ENCODE results near the gene ATOH7. TPM values are rescaled to one million over a fixed set of nuclear protein-coding genes. Genes with fewer than 3 reads are reported as not detected.

ATOH7 gene
- total RNA-seq, 4 donors from 2014 or later, result not detected

- no peak for TF ChIP-seq EP300 (IDR thresholded peaks at IDR 0.05)
- intact Hi-C loops (cut with DNase I), result no loop called here
- Histone ChIP-seq H3K27me3 (no peaks in the 10 kb centered on the region), H3K9me3 (no peaks in the 10 kb centered on the region), H3K4me1 (no peaks in the 10 kb centered on the region), H3K36me3 (no peaks in the 10 kb centered on the region), H3K27ac (replicated peaks in 1 of 4) (no peak overlapping the region), H3K4me3 (no peak overlapping the region)
- DNase-seq (ENCODE audit: extremely low spot score), result peak; percentile 91
- WGBS, result 89% methylated on average over 6 of the region's 6 CpGs
These were observed 6.5 kb upstream of the ATOH7 start for GRCh38 chr10:68238371-68238770.

GRCh38 chr10:68237173-68237572 lies 5.3 kb upstream of the ATOH7 start:
- Histone ChIP-seq H3K4me3 (no peak overlapping the region), H3K27me3 (no peaks in the 10 kb centered on the region), H3K27ac (replicated peaks in 1 of 4) (no peak overlapping the region), H3K9me3 (no peaks in the 10 kb centered on the region), H3K36me3 (no peaks in the 10 kb centered on the region), H3K4me1 (peaks cover 0 to under 1% (median under 1%) of the 10 kb centered on the region in 4 donors)
- WGBS, result 96% methylated on average over 3 of the region's 3 CpGs
- no peak for DNase-seq (ENCODE audit: extremely low spot score)
- intact Hi-C loops (cut with DNase I), result no loop called here
- TF ChIP-seq EP300 (IDR thresholded peaks at IDR 0.05) (no peak), CTCF (IDR thresholded peaks at IDR 0.05) (no peak), POLR2AphosphoS5 (IDR thresholded peaks at IDR 0.05) (no peak), POLR2A (IDR thresholded peaks at IDR 0.05; ENCODE audit: low read depth) (no peak)

GRCh38 chr10:68235581-68235980 lies 3.7 kb upstream of the ATOH7 start:
- intact Hi-C loops (cut with DNase I), result no loop called here
- no peaks in the 10 kb centered on the region for H3K9me3 ChIP-seq
- H3K27ac ChIP-seq (replicated peaks in 1 of 4), result no peak overlapping the region
- no peak for TF ChIP-seq EP300 (IDR thresholded peaks at IDR 0.05)
- TF ChIP-seq POLR2AphosphoS5 (IDR thresholded peaks at IDR 0.05), result no peak
- TF ChIP-seq POLR2A (IDR thresholded peaks at IDR 0.05; ENCODE audit: low read depth), result no peak
- TF ChIP-seq CTCF (IDR thresholded peaks at IDR 0.05), result no peak
- H3K4me3 ChIP-seq, result no peak overlapping the region
- H3K36me3 ChIP-seq, result no peaks in the 10 kb centered on the region
- peaks cover 0 to 14% (median 12%) of the 10 kb centered on the region in 4 donors for H3K4me1 ChIP-seq
- DNase-seq (ENCODE audit: extremely low spot score), result peak; percentile 2
- H3K27me3 ChIP-seq, result no peaks in the 10 kb centered on the region

- intact Hi-C loops (cut with DNase I), result no loop called here
- Histone ChIP-seq H3K4me3 (no peak overlapping the region), H3K27ac (replicated peaks in 1 of 4) (no peak overlapping the region), H3K4me1 (peaks cover 0 to 16% (median 13%) of the 10 kb centered on the region in 4 donors), H3K9me3 (no peaks in the 10 kb centered on the region), H3K27me3 (no peaks in the 10 kb centered on the region), H3K36me3 (no peaks in the 10 kb centered on the region)
- TF ChIP-seq EP300 (IDR thresholded peaks at IDR 0.05), result no peak
- TF ChIP-seq CTCF (IDR thresholded peaks at IDR 0.05), result no peak
- 72% methylated on average over 2 of the region's 2 CpGs for WGBS
- DNase-seq (ENCODE audit: extremely low spot score), result peak; percentile 45
These were observed 3.2 kb upstream of the ATOH7 start for GRCh38 chr10:68235111-68235510.

GRCh38 chr10:68233046-68233445 lies 1.1 kb upstream of the ATOH7 start:
- 72% methylated on average over 3 of the region's 3 CpGs for WGBS
- intact Hi-C loops (cut with DNase I), result no loop called here

More at GRCh38 chr10:68233046-68233445, 1.1 kb upstream of the ATOH7 start:
- no peak for TF ChIP-seq POLR2AphosphoS5 (IDR thresholded peaks at IDR 0.05)
- TF ChIP-seq CTCF (IDR thresholded peaks at IDR 0.05), result no peak
- no peak for TF ChIP-seq EP300 (IDR thresholded peaks at IDR 0.05)
- TF ChIP-seq POLR2A (IDR thresholded peaks at IDR 0.05; ENCODE audit: low read depth), result no peak
- Histone ChIP-seq H3K27me3 (no peaks in the 10 kb centered on the region), H3K4me3 (no peak overlapping the region), H3K36me3 (no peaks in the 10 kb centered on the region), H3K27ac (replicated peaks in 1 of 4) (no peak overlapping the region), H3K4me1 (peaks cover 0 to 16% (median 13%) of the 10 kb centered on the region in 4 donors), H3K9me3 (no peaks in the 10 kb centered on the region)
- DNase-seq (ENCODE audit: extremely low spot score), result peak; percentile 3

Data from esophagus muscularis mucosa (tissue), 4 donors.